GM19035 (cell line): ENCODE measurements around the gene PRELID3B.
"Not testable (repeated sequence)": the region's sequence is repeated elsewhere in the genome, so short reads cannot be mapped to it uniquely, and the experiment has no call there.

Experiments
- ATAC-seq: cut with Tn5 transposase; IDR thresholded peaks from one replicate; pipeline ENCODE4 v1.9.1; 2021; ENCODE audit not compliant: unreplicated experiment

PRELID3B gene

GRCh38 chr20:59050437-59050836 lies 7.9 kb upstream of the PRELID3B start:
- no peak for ATAC-seq

- ATAC-seq, result no peak
Measured at GRCh38 chr20:59048681-59049030, 6.1 kb upstream of the PRELID3B start.

- no peak for ATAC-seq
Measured at GRCh38 chr20:59047938-59048680, 5.5 kb upstream of the PRELID3B start.

GRCh38 chr20:59046862-59047261 lies 4.3 kb upstream of the PRELID3B start:
- ATAC-seq, result no peak

- ATAC-seq, result no peak
Measured at GRCh38 chr20:59044796-59045195, 2.2 kb upstream of the PRELID3B start.

- ATAC-seq, result no peak
Measured at GRCh38 chr20:59044295-59044694, 1.7 kb upstream of the PRELID3B start.

- no peak for ATAC-seq
Measured at GRCh38 chr20:59043698-59044097, 1.1 kb upstream of the PRELID3B start.

- peak; percentile 92 for ATAC-seq
Measured at GRCh38 chr20:59042796-59043631, 428 bp upstream of the PRELID3B start.

GRCh38 chr20:59041487-59041886 lies 1.1 kb downstream of the PRELID3B start:
- not testable (repeated sequence) for ATAC-seq

GRCh38 chr20:59040667-59041066 lies 1.9 kb downstream of the PRELID3B start:
- ATAC-seq, result no peak

GRCh38 chr20:59039233-59039632 lies 3.4 kb downstream of the PRELID3B start:
- ATAC-seq, result no peak

GRCh38 chr20:59037386-59037785 lies 5.2 kb downstream of the PRELID3B start:
- no peak for ATAC-seq

GRCh38 chr20:59035381-59035780 lies 7.2 kb downstream of the PRELID3B start:
- ATAC-seq, result no peak

GRCh38 chr20:59033616-59034165 lies 8.9 kb downstream of the PRELID3B start:
- ATAC-seq, result no peak

GRCh38 chr20:59033093-59033492 lies 9.5 kb downstream of the PRELID3B start:
- ATAC-seq, result no peak

- no peak for ATAC-seq
Measured at GRCh38 chr20:59032713-59033059, 9.9 kb downstream of the PRELID3B start.

- ATAC-seq, result peak; percentile 92
Measured at GRCh38 chr20:59032023-59032712, 10.4 kb downstream of the PRELID3B start, which contains the start of gene ATP5F1E. TSS of gene ATP5F1E (minus strand) at chr20:59032335. CDS start at chr20:59032251, 84 bp downstream.

- ATAC-seq, result no peak
Measured at GRCh38 chr20:59031564-59032022, 11.0 kb downstream of the PRELID3B start.

GRCh38 chr20:59030911-59031563 lies 11.5 kb downstream of the PRELID3B start:
- ATAC-seq, result no peak

GRCh38 chr20:59028812-59029211 lies 13.8 kb downstream of the PRELID3B start:
- ATAC-seq, result no peak
